Psoas muscle (tissue), 8 donors: ENCODE measurements around the gene PRND. TPM values are rescaled to one million over a fixed set of nuclear protein-coding genes. Genes with fewer than 3 reads are reported as not detected.
"Not testable (repeated sequence)": the region's sequence is repeated elsewhere in the genome, so short reads cannot be mapped to it uniquely, and the experiment has no call there.

Source experiments
- ATAC-seq, 4 donors: fragments of 200-7000 bp; cut with Tn5 transposase; one replicate each; pipeline ENCODE4 v1.9.1; 2020; ENCODE audit warnings: moderate library complexity in 3 of 4, mild to moderate bottlenecking in 2 of 4
- DNase-seq, 2 donors: peaks; one replicate each; pipeline ENCODE4 v3.0.0-alpha.2; 2020
- H3K27ac ChIP-seq: fragments of 200-600 bp; one replicate; pipeline ENCODE4 v1.8.0; 2022
- H3K27me3 ChIP-seq, 3 donors: fragments of 200-600 bp in 1 of 3; one replicate each; pipeline versions ENCODE4 v1.6.1 to v1.8.0; 2013 to 2022; ENCODE audit warnings: low read length in 2 of 3, mild to moderate bottlenecking in 2 of 3, moderate library complexity in 1 of 3; ENCODE audit not compliant: insufficient read depth in 3 of 3
- H3K36me3 ChIP-seq, 2 donors: fragments of 200-600 bp in 1 of 2; one replicate each; pipeline versions ENCODE4 v1.6.1 to v1.8.0; 2013 to 2022; ENCODE audit warnings: low read depth in 1 of 2, mild to moderate bottlenecking in 1 of 2, moderate library complexity in 1 of 2; ENCODE audit not compliant: insufficient read depth in 1 of 2
- H3K4me1 ChIP-seq: fragments of 200-600 bp; one replicate; pipeline ENCODE4 v1.8.0; 2022
- H3K4me3 ChIP-seq: fragments of 200-600 bp; one replicate; pipeline ENCODE4 v1.8.0; 2022; ENCODE audit warnings: mild to moderate bottlenecking
- H3K9me3 ChIP-seq: fragments of 200-600 bp; one replicate; pipeline ENCODE4 v1.8.0; 2022
- CTCF ChIP-seq: fragments of 200-600 bp; IDR thresholded peaks from one replicate; pipeline ENCODE4 v1.8.0; 2022; ENCODE audit warnings: antibody characterized with exemption
- WGBS, 3 donors: extraction: QIAGEN DNeasy Blood & Tissue Kit; methylation state at CpG; one replicate each; pipeline versions ENCODE4 v1.1.6 to v1.1.7; 2013; 5-methylcytosine and 5-hydroxymethylcytosine counted together
- intact Hi-C, 2 donors: fragments of 100-400 bp; cut with DNase I; formaldehyde crosslinking; loops; one replicate each; pipeline versions ENCODE4 v1.11.0 to v1.14.2; 2022
- polyA plus RNA-seq, 3 donors: library from polyadenylated mRNA; stranded (reverse); fragments of 200-250 nt; gene quantifications; one replicate each; pipeline ENCODE4 v1.2.3, GENCODE V29; 2013
- total RNA-seq, 4 donors: library from RNA; stranded (reverse); fragmentation: NEBNext Ultra II Directional in 2 of 4; extraction: Animal tissue kit (Norgen Biotek cat#: 25700) in 2 of 4; gene quantifications; one replicate each; pipeline versions ENCODE4 v1.2.1 to v1.2.4, GENCODE V29; 2021 to 2023
- donor health status: healthy with polysubstance abuse.
- donor health status: DM: no; HTN: no; CAD: no; lungs with moderate emphysema.
- donor health status: Bipolar disorder and iron deficiency.
- donor health status: healthy.
- donor health status: DM: yes; HTN: yes; CAD: no.
- donor health status: DM: no; HTN: no; CAD: no.
- donor health status: DM: no; HTN: no; CAD: no.
- donor health status: DM: yes; HTN: yes; CAD: no.

PRND gene
- total and polyA plus RNA-seq, 7 donors = not detected

- no peaks in the 10 kb centered on the region for H3K27me3 ChIP-seq
- H3K36me3 ChIP-seq = no peaks in the 10 kb centered on the region
- ATAC-seq = no peak
- no peak for DNase-seq
- no peak for TF ChIP-seq CTCF
- no peak overlapping the region for H3K4me3 ChIP-seq
- intact Hi-C loops = no loop called here
- WGBS, 3 donors = 78 to 89% (median 83%) methylated on average over 5 of the region's 5 CpGs
- H3K9me3 ChIP-seq = no peaks in the 10 kb centered on the region
- H3K27ac ChIP-seq = no peak overlapping the region
- H3K4me1 ChIP-seq = no peaks in the 10 kb centered on the region
Observed at GRCh38 chr20:4722571-4722970, 862 bp downstream of the PRND start.

- H3K4me3 ChIP-seq = no peak overlapping the region
- no peak for TF ChIP-seq CTCF
- no peaks in the 10 kb centered on the region for H3K4me1 ChIP-seq
- H3K27ac ChIP-seq = no peak overlapping the region
- WGBS, 3 donors = 61 to 72% (median 70%) methylated on average over 4 of the region's 4 CpGs
- no peak for ATAC-seq
- H3K9me3 ChIP-seq = no peaks in the 10 kb centered on the region
- H3K27me3 ChIP-seq = no peaks in the 10 kb centered on the region
- no peaks in the 10 kb centered on the region for H3K36me3 ChIP-seq
- DNase-seq = no peak
- intact Hi-C loops = no loop called here
Observed at GRCh38 chr20:4722993-4723392, 1.3 kb downstream of the PRND start.

- intact Hi-C loops = not testable (repeated sequence)
Observed at GRCh38 chr20:4723553-4723952, 1.8 kb downstream of the PRND start.

GRCh38 chr20:4724459-4725262 lies 3.0 kb downstream of the PRND start:
- H3K27ac ChIP-seq = no peak overlapping the region

More at GRCh38 chr20:4723553-4723952, 1.8 kb downstream of the PRND start:
- DNase-seq, H3K36me3 ChIP-seq, H3K4me3 ChIP-seq, H3K27ac ChIP-seq, H3K27me3 ChIP-seq, H3K9me3 ChIP-seq, H3K4me1 ChIP-seq, ATAC-seq: not testable (repeated sequence)
- 57 to 59% (median 58%) methylated on average over 4 of the region's 4 CpGs for WGBS, 3 donors

GRCh38 chr20:4725263-4725550 lies 3.5 kb downstream of the PRND start:
- intact Hi-C loops = no loop called here
- Histone ChIP-seq H3K9me3 (no peaks in the 10 kb centered on the region), H3K27me3 (no peaks in the 10 kb centered on the region), H3K4me1 (no peaks in the 10 kb centered on the region), H3K36me3 (no peaks in the 10 kb centered on the region), H3K27ac (no peak overlapping the region), H3K4me3 (no peak overlapping the region)
- DNase-seq (no peak), ATAC-seq (no peak)
- 70 to 83% (median 82%) methylated on average over 4 of the region's 4 CpGs for WGBS, 3 donors
- TF ChIP-seq CTCF = no peak

More at GRCh38 chr20:4724459-4725262, 3.0 kb downstream of the PRND start:
- Histone ChIP-seq H3K36me3 (no peaks in the 10 kb centered on the region), H3K9me3 (no peaks in the 10 kb centered on the region), H3K4me1 (no peaks in the 10 kb centered on the region), H3K27me3 (no peaks in the 10 kb centered on the region), H3K4me3 (no peak overlapping the region)
- no peak for TF ChIP-seq CTCF
- intact Hi-C loops = no loop called here
- ATAC-seq (no peak), DNase-seq (no peak)
- WGBS, 3 donors = 46 to 60% (median 47%) methylated on average over 33 to 34 of the region's 34 CpGs
